ENCODE data around the gene PPM1K.
"Not testable (repeated sequence)": the region's sequence is repeated elsewhere in the genome, so short reads cannot be mapped to it uniquely, and the experiment has no call there.

PPM1K gene

DNA sequence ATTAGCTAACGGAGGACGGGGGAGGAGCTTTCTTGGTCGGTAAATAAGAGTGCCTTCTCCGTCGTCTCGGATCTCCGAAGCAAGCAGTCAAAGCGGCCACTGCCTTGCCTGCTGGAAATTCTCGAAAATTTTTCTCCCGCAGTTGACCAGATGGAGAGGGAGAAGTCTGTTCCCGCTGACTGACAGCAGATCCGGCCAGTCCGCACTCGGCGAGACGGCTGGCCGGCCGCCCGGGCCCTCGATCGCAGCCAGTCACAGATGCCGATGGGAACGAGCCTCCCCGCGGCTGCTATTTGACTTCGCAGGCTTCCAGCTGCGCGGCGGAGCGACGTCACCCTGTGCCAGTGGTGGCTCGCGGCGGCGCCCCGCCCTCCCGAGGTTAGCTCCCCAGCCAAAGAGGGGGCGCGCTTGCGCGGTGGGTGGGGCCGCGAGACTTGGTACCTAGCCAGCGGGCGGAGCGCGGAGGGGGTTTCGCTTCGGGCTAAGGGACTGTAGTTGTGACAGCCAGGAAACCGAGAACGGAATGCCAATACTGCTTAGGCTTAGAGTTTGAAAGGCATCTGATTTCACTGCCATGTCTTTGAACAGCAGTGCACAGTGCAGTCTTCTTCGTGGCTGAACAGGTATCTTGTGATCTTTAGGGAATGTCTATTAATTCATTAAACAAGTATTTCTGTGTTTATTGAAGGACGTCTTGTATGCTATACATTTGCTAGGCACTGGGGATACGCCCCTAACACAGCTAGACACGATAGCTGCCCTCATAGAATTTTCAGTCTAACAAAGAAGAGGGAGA is at the start of gene PPM1K:
TSS of gene PPM1K (minus strand) at position 123 of the 796 bp plus-strand sequence. CDS start 5,978 bp downstream, outside the sequence.
- DNase-seq = peak; percentile 79

DNA sequence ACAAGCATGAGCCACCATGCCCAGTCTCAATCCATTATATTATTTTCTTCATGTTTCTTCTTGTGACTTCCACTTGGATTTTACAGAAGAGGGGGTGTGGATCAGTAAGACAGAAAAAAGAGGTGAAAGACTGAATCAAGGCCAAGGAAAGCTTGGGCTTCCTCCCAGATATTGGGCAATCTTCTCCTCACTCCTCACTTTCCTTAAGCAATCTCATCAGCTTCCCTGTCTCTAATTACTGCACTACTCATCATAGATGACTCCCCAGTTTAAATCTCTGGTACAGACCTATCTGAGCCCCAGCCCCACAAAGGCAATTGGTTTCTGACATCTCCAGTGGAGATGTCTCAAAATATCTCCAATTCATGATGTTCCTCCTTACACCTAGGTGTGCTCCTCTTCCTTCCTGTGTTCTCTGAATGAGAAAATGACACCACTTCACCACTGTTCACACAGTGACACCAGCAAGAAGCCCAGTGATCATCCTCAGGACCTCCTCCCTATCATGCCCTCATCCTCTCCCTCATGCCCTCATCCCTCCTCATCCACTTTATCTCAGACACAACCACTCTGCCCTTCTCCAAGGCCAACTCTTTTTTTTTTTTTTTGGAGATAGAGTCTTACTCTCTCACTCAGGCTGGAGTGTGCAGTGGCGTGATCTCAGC is 49.5 kb upstream of the PPM1K start:
- DNase-seq = no peak

DNA sequence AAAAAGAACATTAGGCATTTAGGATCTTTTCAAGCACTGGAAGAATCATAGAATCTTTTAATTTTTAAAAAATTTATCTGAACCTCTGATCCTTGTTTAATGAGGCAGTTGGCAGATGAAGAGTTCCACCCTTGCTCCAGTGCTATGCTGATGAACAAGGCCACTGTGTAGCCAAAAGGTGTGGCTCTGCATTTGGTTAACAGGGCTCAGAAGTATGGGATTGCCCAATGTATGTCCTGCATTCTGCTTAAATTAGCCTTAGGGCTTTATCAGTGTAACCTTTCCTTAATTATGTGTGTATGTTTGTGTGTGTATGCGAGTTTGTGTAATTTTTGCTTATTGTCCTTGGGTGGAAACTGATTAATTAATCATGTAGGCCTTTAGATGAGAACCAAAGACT is 43.3 kb upstream of the PPM1K start:
- no peak for DNase-seq

DNA sequence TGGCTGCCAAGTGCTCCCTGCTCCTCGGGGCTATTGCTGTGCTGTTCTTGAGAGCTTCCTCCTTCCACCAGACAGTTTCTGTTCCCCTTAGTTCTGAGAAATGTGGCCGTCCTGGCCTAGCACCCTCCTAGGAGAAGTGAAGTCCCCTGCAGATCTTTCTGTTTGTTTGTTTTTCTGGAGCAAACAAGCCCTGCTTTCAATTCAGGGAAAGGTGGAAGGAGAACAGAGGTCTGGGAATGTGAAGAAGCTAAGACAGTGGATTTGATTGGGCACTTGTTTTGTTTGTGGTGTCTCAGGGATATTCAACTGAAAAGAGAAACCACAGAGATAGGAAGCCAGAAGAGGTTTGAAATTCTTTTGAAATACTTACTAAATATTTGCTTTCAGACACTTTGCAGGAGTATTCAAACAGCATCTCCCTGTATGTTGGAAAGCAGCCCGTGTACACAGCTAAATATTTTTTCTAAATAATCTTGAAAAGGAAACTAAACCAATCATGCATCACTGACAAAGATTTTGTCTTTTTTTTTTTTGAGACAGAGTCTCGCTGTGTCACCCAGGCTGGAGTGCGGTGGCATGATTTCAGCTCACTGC is 36.5 kb upstream of the PPM1K start:
- no peak for DNase-seq

DNA sequence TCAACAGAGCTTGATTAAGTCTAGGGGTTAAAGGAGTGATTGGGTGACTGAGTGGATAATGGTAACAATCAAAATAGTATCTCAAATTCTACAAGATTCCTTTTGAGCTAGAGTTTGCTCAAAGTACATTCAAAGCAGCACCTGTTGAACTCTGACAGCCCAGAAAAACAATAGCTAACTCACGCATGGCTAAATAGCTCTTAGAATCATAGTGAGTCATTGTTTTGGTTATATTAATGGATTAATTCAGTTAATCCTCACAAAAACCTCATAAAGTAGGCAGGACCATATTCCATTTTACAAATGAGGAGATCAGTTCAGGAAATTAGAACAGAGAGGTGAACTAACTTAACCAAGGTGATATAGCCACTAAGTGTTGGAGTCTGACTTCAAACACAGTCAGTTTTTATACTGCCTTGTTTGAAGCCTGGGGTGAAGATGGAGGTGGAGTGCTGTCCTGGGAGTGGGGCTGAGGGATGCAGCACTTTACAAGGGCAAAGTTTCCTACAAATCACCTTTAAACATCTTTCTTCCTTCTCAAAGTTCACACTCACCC is 35.9 kb upstream of the PPM1K start:
- DNase-seq = no peak

DNA sequence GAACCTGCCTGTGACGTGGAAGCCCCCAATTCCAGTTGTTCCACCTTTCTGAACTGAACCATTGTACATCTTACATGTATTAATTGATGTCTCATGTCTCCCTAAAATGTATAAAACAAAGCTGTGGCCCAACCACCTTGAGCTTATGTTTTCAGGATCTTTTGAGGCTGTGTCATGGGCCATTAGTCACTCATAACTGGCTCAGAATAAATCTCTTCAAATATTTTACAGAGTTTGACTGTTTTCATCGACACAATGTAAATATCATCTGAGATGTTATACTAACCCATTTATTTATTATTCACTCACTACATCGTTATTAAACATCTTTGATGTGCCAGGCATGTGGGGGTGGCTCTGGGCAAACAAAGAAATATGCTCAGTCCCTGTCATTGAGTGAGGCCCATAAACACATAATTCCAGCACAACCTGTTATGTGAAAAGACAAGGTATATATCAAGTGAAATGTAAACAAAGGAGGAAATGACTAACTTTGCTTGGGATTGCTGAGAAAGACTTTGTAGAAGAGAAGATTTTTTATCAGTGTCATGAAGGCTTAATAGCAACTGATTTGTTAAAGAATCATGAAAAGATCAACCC is 34.5 kb upstream of the PPM1K start:
- no peak for DNase-seq

DNA sequence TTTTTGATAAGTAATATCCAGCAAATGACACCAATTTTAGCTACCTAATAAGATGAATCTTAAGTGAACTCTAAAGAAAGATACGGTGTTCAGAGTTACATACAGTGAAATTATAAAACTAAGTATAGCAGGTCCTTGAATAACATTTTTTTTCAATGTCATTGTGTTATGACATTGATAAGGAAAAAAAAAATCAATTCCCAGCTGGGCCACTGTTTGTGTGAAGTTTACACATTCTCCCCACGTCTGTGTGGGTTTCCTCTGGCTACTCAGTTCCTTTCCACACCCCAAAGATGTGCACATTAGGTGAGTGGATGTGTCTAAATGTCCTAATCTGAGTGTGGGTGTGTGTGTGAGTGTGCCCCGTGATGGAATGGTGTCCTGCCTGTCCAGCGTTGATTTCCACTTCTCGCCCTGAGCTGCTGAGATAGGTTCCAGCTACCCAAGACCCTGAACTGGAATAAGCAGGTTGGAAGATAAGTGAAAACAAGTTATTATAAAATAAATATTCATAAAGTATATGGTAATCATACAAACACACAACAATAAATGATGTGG is 31.2 kb upstream of the PPM1K start:
- DNase-seq = no peak

DNA sequence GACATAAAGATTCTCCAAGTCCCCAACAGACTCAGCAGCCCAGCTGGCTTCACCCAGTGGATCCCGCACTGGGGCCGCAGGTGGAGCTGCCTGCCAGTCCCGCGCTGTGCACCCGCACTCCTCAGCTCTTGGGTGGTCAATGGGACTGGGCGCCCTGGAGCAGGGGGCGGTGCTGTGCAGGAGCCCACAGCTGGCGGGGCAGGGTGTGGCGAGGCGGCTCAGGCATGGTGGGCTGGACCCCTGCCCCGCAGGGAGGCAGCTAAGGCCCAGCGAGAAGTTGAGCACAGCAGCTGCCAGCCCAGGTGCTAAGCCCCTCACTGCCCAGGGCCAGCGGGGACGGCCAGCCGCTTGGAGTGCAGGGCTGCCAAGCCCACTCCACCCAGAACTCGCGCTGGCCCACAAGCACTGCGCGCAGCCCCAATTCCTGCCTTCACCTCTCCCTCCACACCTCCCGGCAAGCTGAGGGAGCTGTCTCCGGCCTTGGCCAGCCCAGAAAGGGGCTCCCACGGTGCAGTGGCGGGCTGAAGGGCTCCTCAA is 28.8 kb upstream of the PPM1K start:
- not testable (repeated sequence) for DNase-seq

DNA sequence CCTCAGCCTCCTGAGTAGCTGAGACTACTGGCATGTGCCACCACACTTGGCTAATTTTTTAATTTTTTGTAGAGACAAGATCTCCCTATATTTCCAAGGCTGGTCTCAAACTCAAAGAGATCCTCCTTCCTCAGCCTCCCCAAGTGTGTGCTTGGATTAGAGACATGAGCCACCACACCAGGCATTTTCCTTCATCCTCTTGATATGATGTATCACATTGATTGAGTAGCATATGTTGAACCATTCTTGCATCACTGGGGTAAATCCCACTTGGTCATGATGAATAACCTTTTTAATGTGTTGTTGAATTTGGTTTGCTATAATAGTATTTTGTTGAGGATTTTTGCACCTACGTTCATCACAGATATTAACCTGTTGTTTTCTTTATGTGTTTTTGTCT is 24.2 kb upstream of the PPM1K start:
- DNase-seq = no peak

DNA sequence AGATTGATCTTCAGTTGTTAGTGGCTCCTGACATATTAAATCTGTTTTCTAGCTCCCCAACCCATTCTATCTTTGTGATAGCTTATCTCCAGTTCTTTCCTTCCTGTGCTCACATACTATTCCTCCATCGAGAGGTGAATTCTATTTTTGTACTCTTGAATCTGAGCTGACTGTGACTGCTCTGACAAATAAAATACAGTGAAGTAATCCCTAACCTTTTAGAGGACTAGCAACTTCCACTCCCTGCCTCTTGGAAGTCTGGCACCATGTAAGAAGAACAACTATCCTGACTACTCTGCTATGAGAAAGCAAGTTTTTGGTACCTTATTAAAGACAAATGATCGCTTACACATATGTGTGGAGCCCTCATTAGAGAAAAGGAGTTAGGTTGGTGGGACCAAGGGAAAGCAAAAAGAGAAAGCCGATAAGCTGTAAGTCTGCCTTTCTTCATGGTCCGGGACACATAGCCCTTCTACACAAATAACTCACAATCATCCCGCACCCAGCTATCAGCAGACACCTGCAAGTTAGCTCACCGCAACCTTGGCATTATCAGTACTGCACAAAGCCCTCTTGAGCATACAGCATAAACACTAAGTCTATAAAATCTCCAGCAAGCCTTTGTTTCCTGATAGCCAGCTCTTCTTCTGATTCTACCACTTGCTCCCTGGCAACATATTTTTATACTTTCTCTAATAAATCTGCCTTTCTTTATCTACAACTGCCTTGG is 13.5 kb upstream of the PPM1K start:
- DNase-seq = no peak

DNA sequence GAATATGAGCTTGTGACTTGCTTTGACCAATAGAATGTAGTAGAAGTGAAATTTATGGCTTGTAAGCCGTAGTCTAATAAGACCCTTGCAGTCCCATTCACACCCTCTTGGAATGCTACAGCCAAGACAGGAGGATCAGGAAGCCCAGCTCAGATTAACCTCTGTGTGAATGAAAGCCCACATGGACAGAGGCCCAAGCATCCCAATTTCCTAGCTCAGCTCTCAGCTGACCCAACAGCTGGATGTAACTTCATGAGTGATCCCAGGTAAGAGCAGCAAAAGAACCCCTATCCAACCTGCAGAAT is 12.8 kb upstream of the PPM1K start:
- DNase-seq = no peak

DNA sequence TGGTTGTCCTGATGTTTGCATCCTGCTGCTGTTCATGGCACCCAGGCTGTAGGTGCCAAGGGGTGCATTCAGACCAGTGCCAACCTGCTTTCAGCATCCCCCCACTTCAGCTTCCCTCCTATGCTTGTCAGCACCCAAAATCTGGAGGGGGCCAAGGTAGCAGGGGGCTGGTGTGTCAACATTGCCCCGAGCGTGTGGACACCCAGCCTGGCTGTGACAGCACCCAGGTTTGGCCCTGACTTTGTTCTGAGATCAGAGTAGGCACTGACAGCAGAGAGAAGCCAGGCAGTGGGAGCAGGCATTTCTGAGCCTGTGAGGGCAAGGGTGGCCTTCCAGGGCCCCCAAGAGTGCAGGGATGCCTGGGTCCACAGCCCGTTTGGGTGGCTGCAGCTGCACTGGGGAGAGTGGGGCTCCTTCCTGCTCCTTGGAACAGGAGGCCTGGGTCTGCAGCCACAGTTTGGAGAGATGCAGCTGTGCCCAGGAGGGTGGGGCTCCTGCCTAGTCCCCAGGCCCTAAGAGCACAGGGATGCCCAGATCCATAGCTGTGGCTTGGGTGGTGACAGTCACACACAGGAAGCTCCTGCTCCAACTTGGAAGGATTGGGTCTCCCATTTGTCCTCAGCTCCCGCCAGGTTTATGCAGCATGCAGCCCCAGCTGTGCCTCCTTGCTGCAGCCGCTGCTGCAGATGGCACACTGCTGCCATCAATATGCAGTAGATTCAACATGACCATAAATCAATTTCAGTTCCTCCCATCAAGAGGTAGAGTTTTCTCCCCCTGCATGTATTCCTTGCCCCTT is 12.3 kb upstream of the PPM1K start:
- DNase-seq = no peak

DNA sequence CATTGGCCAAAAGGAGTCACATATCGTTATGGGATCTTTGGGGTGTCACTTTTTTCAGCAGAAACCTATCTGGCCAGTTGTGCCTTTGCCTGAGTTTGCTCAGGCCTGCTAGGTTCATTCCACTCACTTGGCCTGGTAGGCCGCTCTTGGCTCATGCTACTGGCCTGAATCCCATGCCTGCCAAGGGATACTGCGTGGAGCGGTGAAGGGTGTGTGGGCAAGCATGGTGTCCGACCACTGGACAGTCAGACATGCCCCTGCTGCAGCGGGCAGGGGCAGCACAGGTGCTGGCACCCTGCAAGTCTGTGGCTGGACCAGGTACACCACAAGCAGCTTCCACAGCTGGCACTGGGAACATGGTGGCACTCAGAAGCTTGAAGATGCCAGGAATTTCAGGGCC is 11.3 kb upstream of the PPM1K start:
- DNase-seq = no peak

DNA sequence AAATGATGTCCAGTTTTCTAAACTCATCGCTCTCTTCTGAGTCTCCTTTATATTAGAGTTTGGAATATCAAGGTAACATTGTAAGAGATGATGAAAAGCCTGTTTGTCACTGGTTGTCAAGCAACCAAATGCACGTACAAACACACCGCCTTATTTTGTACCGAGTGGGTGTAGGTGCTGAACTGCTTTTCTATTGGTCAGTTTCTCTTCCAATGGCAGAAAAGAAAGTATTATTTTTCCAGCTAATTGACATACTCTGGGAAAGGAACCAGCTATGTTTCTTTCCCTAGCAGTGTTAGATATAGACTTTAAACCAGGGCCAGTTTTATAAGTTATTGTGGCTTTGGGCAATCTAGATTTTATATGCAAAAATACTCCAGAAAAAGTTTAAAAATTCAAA is 6.6 kb upstream of the PPM1K start:
- no peak for DNase-seq

DNA sequence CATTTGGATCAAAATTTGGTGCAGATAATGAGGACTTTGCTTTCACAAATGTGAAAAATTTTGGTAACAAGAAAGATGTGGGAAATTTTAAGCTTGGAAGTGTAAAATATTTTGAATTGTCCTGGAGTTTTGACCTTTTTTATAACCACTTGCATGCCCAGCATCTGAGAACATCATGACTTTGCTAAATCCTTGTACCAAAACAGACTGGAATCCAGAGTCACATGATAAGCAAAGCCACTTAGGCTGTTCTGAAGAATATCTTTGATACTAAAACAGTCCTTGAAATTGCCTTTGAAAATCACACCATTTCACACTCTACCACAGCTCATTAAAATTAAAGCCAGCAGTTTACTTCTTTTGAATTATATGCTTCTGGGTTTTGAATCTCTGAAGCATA is 2.5 kb upstream of the PPM1K start:
- DNase-seq = no peak

DNA sequence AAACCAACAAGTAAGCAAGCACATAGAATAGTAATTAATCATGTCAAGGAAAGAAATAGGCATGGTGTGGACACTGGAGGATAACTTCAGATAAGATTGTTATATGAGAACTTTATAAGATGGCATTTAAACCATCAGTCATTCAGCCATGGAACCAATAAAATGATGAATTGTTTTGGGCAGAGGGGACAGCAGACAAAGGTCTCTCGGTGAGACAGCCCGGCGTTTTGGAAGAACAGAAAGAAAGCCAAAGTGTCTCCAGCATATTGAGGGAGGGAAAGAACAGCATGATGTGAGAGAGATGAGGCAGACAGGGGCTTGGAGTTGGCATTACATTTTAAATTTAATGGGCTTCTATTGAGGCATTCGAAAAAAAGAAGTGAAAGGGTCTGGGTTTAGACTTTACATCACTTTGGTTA is 883 bp upstream of the PPM1K start:
- DNase-seq = no peak

DNA sequence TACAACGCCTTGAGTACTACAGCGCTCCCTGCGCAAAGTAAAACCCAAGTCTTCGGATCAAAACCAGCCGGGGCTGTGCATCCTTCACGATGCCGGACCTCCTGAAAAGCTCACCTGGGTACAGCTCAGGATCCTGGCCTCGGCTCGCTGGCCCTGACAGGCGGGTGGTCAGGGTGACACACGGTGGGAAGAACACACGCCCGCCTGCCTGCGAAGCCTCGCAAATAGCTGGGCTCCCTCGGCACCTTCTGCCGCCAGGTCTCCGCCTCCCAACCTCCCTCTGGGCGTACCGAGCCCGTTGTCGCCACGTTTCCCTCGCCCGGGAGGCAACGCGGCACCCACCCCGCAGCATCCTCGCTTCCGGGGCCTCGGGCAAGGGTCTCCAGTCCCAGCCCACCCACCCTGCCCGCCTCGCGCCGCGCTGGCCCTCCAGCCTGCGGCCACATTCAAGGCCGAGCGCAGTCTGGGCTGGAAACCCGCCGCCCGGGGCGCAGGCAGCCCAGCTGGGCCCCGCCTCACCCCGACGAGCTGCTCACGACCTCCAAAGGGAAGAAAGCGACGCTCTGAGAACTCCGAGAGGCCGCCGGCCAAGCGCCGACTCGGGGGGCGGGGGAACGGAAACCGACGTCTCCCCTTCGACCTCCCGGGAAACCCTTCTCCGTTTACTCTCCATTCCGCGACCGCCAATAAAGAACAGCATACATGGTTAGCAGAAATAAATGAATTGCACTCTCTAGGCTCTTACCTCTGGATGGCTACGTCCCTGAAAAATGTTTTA is 511 bp downstream of the PPM1K start:
- no peak for DNase-seq

DNA sequence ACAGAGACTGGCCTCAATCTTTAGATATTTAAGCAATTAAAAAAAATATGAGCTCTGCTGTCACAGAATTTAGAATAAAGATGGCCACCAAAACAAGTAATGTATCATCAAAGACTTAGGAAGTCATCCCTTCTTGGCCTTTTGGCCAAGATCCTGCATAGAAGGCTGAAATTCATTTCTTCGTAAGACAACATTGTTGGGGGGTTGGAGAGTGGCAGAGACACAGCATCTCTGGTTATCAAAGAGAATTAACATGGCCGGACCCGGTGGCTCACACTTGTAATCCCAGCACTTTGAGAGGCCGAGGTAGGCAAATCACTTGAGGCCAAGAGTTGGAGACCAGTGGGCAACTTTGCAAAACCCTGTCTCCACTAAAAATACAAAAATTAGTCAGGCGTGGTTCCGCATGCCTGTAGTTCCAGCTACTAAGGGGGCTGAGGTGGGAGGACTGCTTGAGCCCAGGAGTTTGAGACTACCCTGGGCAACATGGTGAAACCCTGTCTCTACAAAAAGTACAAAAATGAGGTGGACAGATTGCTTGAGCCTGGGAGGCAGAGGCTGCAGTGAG is 4.0 kb downstream of the PPM1K start:
- no peak for DNase-seq

DNA sequence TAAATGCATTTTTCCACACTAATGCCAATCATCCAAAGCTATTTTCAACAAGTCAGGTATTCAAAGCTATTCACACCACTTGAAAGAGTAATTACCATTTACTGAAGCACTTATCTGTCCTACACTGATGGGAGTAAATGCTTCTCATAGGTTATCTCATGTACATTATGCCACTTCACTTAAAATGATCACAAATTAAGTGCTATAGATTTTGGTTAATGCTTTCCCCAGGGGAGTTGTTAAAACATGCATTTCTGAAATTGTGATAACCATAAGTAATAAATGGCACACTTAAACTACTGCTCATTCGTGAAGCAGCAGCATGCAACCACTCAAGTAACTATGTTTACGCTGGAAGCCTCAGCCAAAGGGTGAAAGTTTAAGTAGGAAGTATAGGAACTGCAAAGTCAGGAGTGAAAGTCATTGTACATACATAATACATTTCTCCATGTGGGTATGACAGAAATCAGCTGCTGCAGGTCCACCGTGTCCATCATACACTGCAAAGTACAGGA is 6.6 kb downstream of the PPM1K start:
- peak; percentile 5 for DNase-seq

Measured in NCI-H2107 (cell line).